Measurements from ENCODE around the gene PLEKHM1.
"Not testable (repeated sequence)": the region's sequence is repeated elsewhere in the genome, so short reads cannot be mapped to it uniquely, and the experiment has no call there.

DNA sequence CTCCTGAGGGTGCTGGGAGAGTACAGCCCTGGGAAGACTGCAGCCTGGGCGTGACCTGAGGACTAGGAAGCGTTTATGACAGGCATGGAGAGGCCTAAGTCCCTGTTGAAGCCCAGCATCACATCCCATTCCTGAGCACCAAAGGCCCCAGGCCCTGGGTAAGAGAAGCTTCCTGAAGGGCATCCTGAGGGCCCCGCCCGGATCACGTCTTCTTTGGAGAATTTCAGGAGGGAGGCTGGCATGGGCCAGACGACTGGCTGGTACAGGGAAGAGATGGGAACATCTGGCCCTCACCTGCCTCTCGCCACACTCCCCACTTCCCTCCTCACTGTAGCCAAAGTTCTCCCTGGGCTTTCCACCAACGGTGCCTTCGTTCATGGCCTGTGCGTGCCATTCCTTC, 46.2 kb downstream of the PLEKHM1 start:
- TF ChIP-seq EZH2phosphoT487 (IDR thresholded peaks at IDR 0.05; ENCODE audit: insufficient read depth, low read depth); EZH2 (IDR thresholded peaks at IDR 0.05; ENCODE audit: insufficient read depth, poor library complexity, severe bottlenecking): not testable (repeated sequence)

Data from GM23248 (cell line).